Esophagus squamous epithelium (tissue), 5 donors: ENCODE data around the gene CAMTA1. TPM values are rescaled to one million over a fixed set of nuclear protein-coding genes. Genes with fewer than 3 reads are reported as not detected.

ENCODE experiments used
- DNase-seq: peaks from one replicate; lab custom pipeline; 2025; lab: John Stamatoyannopoulos, UW
- H3K27ac ChIP-seq, 4 donors: fragments of 200-600 bp; sonication (generic); one replicate each; pipeline ENCODE4 v1.5.1; 2016 to 2019; ENCODE audit warnings: mild to moderate bottlenecking in 1 of 4
- H3K27me3 ChIP-seq, 4 donors: fragments of 200-600 bp; sonication (generic); 1 replicate in 3 of 4; 2 replicates in 1 of 4; pipeline versions ENCODE4 v1.5.1 to v1.6.0; 2017 to 2021; ENCODE audit warnings: antibody characterized with exemption in 1 of 4
- H3K36me3 ChIP-seq, 3 donors: fragments of 200-600 bp; sonication (generic); one replicate each; pipeline ENCODE4 v1.5.1; 2016 to 2019
- H3K4me1 ChIP-seq, 3 donors: fragments of 200-600 bp; sonication (generic); one replicate each; pipeline ENCODE4 v1.5.1; 2017 to 2019
- H3K4me3 ChIP-seq, 4 donors: fragments of 200-600 bp; sonication (generic); 1 replicate in 3 of 4; 2 replicates in 1 of 4; pipeline ENCODE4 v1.5.1; 2016 to 2019; ENCODE audit warnings: mild to moderate bottlenecking in 2 of 4, moderate library complexity in 1 of 4
- H3K9me3 ChIP-seq, 3 donors: fragments of 200-600 bp; sonication (generic); one replicate each; pipeline ENCODE4 v1.5.1; 2016 to 2019
- CTCF ChIP-seq, 6 experiments: fragments of 450-650 bp in 4 of 6; fragments of 200-600 bp in 2 of 6; sonication (generic) in 2 of 6; IDR thresholded peaks; one replicate each; pipeline ENCODE4 v1.5.1; 2016 to 2019; ENCODE audit warnings: antibody characterized with exemption in 6 of 6, mild to moderate bottlenecking in 4 of 6, moderate library complexity in 4 of 6
- POLR2A ChIP-seq, 4 donors: fragments of 450-650 bp; IDR thresholded peaks; one replicate each; pipeline ENCODE4 v1.6.1; 2017; ENCODE audit warnings: antibody characterized with exemption in 4 of 4, mild to moderate bottlenecking in 4 of 4, moderate library complexity in 3 of 4
- WGBS, 2 donors: methylation state at CpG; one replicate each; pipeline ENCODE4 v1.1.5; 2018; 5-methylcytosine and 5-hydroxymethylcytosine counted together
- intact Hi-C: fragments of 100-400 bp; cut with DNase I; formaldehyde crosslinking; loops from one replicate; pipeline ENCODE4 v1.15.0; 2022
- total RNA-seq, 4 donors: library from RNA; depleted of rRNA; stranded (reverse); fragments of >200 nt; gene quantifications; one replicate each; pipeline ENCODE4 v1.1.0, GENCODE V29; 2016
- donor health status: DM: yes; HTN: yes; CAD: no.

Gene CAMTA1
- total RNA-seq, 4 donors from 2014 or later: 31.3 to 77.4 (median 45.9) TPM

DNA sequence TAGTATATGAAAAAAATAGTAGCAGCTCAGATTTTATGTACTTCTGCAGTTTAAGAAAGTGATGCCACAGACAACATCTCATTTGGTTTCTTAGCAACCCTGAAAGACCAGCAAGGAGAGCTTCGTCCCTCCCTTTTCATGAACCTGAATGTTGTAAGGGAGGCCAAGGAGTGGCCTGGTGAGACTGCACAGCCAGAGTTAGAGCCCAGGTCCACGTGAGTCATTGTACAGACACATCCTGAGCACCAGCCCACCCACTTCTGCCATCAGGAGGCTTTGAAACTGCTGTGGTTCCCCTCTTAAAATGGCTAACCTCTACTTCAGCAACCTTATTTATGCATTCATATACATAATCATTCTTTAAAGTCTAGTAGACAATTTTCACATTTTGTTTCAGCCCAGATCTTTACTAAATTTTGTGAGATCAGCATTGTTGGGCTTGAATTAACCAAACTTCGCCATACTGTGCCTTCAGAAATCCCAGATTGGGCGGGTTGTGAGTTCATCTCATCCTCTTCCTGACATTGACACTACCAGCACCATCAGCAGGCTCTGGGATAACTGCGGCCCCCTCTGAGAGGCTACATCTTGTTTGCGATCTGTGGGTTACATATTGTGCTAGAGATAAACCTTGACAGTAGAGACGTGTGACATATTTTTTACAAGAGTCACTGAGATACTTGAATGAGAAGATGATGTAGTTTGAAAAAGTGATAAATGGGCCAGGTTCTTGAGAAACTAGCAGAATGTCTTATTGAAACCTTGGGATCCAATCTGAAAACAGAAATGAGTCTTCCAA is 106.7 kb downstream of the CAMTA1 start:
- no peak for DNase-seq
- Histone ChIP-seq H3K36me3 (no peaks in the 10 kb centered on the region), H3K4me1 (peaks cover 0 to 6% (median 0%) of the 10 kb centered on the region in 3 donors), H3K4me3 (no peak overlapping the region), H3K27ac (no peak overlapping the region), H3K9me3 (no peaks in the 10 kb centered on the region), H3K27me3 (no peaks in the 10 kb centered on the region)
- TF ChIP-seq POLR2A (IDR thresholded peaks at IDR 0.05): no peak
- no peak for TF ChIP-seq CTCF (IDR thresholded peaks at IDR 0.05)
- 95 to 96% methylated on average over 6 to 7 of the region's 7 CpGs for WGBS, 2 donors
- intact Hi-C loops: no loop called here

- no peak for DNase-seq
- WGBS, 2 donors: 83 to 86% methylated on average over 7 of the region's 7 CpGs
- intact Hi-C loops: no loop called here
These were observed 108.1 kb downstream of the CAMTA1 start for GRCh38 chr1:6893388-6893787.

GRCh38 chr1:6897138-6897537 is 111.9 kb downstream of the CAMTA1 start:
- Histone ChIP-seq H3K4me1 (no peaks in the 10 kb centered on the region), H3K4me3 (no peak overlapping the region), H3K9me3 (no peaks in the 10 kb centered on the region), H3K36me3 (no peaks in the 10 kb centered on the region), H3K27ac (no peak overlapping the region), H3K27me3 (no peaks in the 10 kb centered on the region)
- TF ChIP-seq CTCF (IDR thresholded peaks at IDR 0.05) (no peak), POLR2A (IDR thresholded peaks at IDR 0.05) (no peak)
- DNase-seq: no peak
- intact Hi-C loops: no loop called here
- 89 to 100% methylated on average over 2 of the region's 2 CpGs for WGBS, 2 donors

More at GRCh38 chr1:6893388-6893787, 108.1 kb downstream of the CAMTA1 start:
- no peaks in the 10 kb centered on the region for H3K27me3 ChIP-seq
- H3K4me3 ChIP-seq: no peak overlapping the region
- H3K36me3 ChIP-seq: no peaks in the 10 kb centered on the region
- H3K9me3 ChIP-seq: no peaks in the 10 kb centered on the region
- no peak overlapping the region for H3K27ac ChIP-seq
- TF ChIP-seq POLR2A (IDR thresholded peaks at IDR 0.05): no peak
- TF ChIP-seq CTCF (IDR thresholded peaks at IDR 0.05): no peak
- H3K4me1 ChIP-seq: peaks cover 0 to 6% (median 0%) of the 10 kb centered on the region in 3 donors

- intact Hi-C loops: no loop called here
- WGBS, 2 donors: 76 to 78% methylated on average over 7 of the region's 7 CpGs
These were observed 113.8 kb downstream of the CAMTA1 start for GRCh38 chr1:6898974-6899539.

More at GRCh38 chr1:6898974-6899539, 113.8 kb downstream of the CAMTA1 start:
- no peaks in the 10 kb centered on the region for H3K9me3 ChIP-seq
- no peaks in the 10 kb centered on the region for H3K4me1 ChIP-seq
- TF ChIP-seq CTCF (IDR thresholded peaks at IDR 0.05) (no peak), POLR2A (IDR thresholded peaks at IDR 0.05) (no peak)
- no peaks in the 10 kb centered on the region for H3K27me3 ChIP-seq
- H3K4me3 ChIP-seq: no peak overlapping the region
- no peak overlapping the region for H3K27ac ChIP-seq
- DNase-seq: no peak
- no peaks in the 10 kb centered on the region for H3K36me3 ChIP-seq
